ENCODE measurements around the gene CDADC1.

Gene CDADC1

GRCh38 chr13:49247643-49248621, at the start of gene CDADC1:
TSS of gene CDADC1 (plus strand) at chr13:49247925. CDS start at chr13:49248038, 113 bp downstream.
- DNase-seq (ENCODE audit: low read depth, low spot score), result peak; percentile 99

GRCh38 chr13:49206641-49207040, 41.1 kb upstream of the CDADC1 start:
- DNase-seq (ENCODE audit: low read depth, low spot score), result no peak

GRCh38 chr13:49208619-49209018, 39.1 kb upstream of the CDADC1 start:
- no peak for DNase-seq (ENCODE audit: low read depth, low spot score)

GRCh38 chr13:49210114-49210513, 37.6 kb upstream of the CDADC1 start:
- DNase-seq (ENCODE audit: low read depth, low spot score), result no peak

- no peak for DNase-seq (ENCODE audit: low read depth, low spot score)
Observed at GRCh38 chr13:49210669-49211068, 37.1 kb upstream of the CDADC1 start.

- DNase-seq (ENCODE audit: low read depth, low spot score), result no peak
Observed at GRCh38 chr13:49213539-49213938, 34.2 kb upstream of the CDADC1 start.

- no peak for DNase-seq (ENCODE audit: low read depth, low spot score)
Observed at GRCh38 chr13:49213997-49214916, 33.5 kb upstream of the CDADC1 start.

GRCh38 chr13:49214917-49215376, 32.8 kb upstream of the CDADC1 start:
- no peak for DNase-seq (ENCODE audit: low read depth, low spot score)

GRCh38 chr13:49216334-49216733, 31.4 kb upstream of the CDADC1 start:
- no peak for DNase-seq (ENCODE audit: low read depth, low spot score)

- no peak for DNase-seq (ENCODE audit: low read depth, low spot score)
Observed at GRCh38 chr13:49217962-49218492, 29.7 kb upstream of the CDADC1 start.

- peak; percentile 26 for DNase-seq (ENCODE audit: low read depth, low spot score)
Observed at GRCh38 chr13:49218493-49219051, 29.2 kb upstream of the CDADC1 start.

- no peak for DNase-seq (ENCODE audit: low read depth, low spot score)
Observed at GRCh38 chr13:49219647-49220035, 28.1 kb upstream of the CDADC1 start.

- peak; percentile 61 for DNase-seq (ENCODE audit: low read depth, low spot score)
Observed at GRCh38 chr13:49220036-49220855, 27.5 kb upstream of the CDADC1 start, which contains the start of gene MLNR. TSS of gene MLNR (plus strand) at chr13:49220338. CDS start at chr13:49220338, 0 bp downstream.

- DNase-seq (ENCODE audit: low read depth, low spot score), result peak; percentile 28
Observed at GRCh38 chr13:49220856-49221589, 26.7 kb upstream of the CDADC1 start.

- DNase-seq (ENCODE audit: low read depth, low spot score), result no peak
Observed at GRCh38 chr13:49221590-49221965, 26.1 kb upstream of the CDADC1 start.

- no peak for DNase-seq (ENCODE audit: low read depth, low spot score)
Observed at GRCh38 chr13:49225223-49226042, 22.3 kb upstream of the CDADC1 start.

GRCh38 chr13:49226613-49227012, 21.1 kb upstream of the CDADC1 start:
- DNase-seq (ENCODE audit: low read depth, low spot score), result no peak

- no peak for DNase-seq (ENCODE audit: low read depth, low spot score)
Observed at GRCh38 chr13:49234741-49235140, 13.0 kb upstream of the CDADC1 start.

GRCh38 chr13:49235856-49236431, 11.8 kb upstream of the CDADC1 start:
- DNase-seq (ENCODE audit: low read depth, low spot score), result no peak

Measured in astrocyte of the hippocampus (primary cell).